Activated CD8-positive, alpha-beta T cell treated with anti-CD3 and anti-CD28 coated beads for 36 hours (primary cell): Measurements from ENCODE around the gene NHSL1. TPM values are rescaled to one million over a fixed set of nuclear protein-coding genes. Genes with fewer than 3 reads are reported as not detected.

ENCODE experiments used
- ATAC-seq: fragments of 200-7000 bp; cut with Tn5 transposase; one replicate; pipeline ENCODE4 v1.10.0; 2021; ENCODE audit warnings: mild to moderate bottlenecking, moderate library complexity
- CTCF ChIA-PET: fragments of 350-600 bp; sonication (Branson Sonifier 250); formaldehyde crosslinking; loops from one replicate; lab custom pipeline; 2021; ENCODE audit warnings: antibody characterized with exemption; lab: Charles Lee
- POLR2A ChIA-PET: fragments of 350-600 bp; sonication (Branson Sonifier 250); formaldehyde crosslinking; loops from one replicate; lab custom pipeline; 2021; ENCODE audit warnings: antibody characterized with exemption; lab: Charles Lee
- DNase-seq: peaks from one replicate; pipeline ENCODE4 v3.0.0-alpha.2; 2020
- H3K27ac Mint-ChIP-seq: one replicate; pipeline ENCODE4 v1.8.0; 2021; ENCODE audit warnings: mild to moderate bottlenecking, mixed read lengths
- H3K27me3 Mint-ChIP-seq: one replicate; pipeline ENCODE4 v1.8.0; 2021; ENCODE audit warnings: mixed read lengths
- H3K36me3 Mint-ChIP-seq: one replicate; pipeline ENCODE4 v1.8.0; 2021; ENCODE audit warnings: low read depth, mixed read lengths
- H3K4me1 Mint-ChIP-seq: one replicate; pipeline ENCODE4 v1.8.0; 2021; ENCODE audit warnings: low read depth, mixed read lengths
- H3K4me3 Mint-ChIP-seq: one replicate; pipeline ENCODE4 v1.8.0; 2021; ENCODE audit warnings: mild to moderate bottlenecking, moderate library complexity, mixed read lengths
- H3K9me3 Mint-ChIP-seq: one replicate; pipeline ENCODE4 v1.8.0; 2021; ENCODE audit warnings: mixed read lengths
- CTCF ChIP-seq: fragments of 200-600 bp; IDR thresholded peaks from one replicate; pipeline ENCODE4 v1.8.0; 2022; ENCODE audit warnings: antibody characterized with exemption, mild to moderate bottlenecking
- intact Hi-C: fragments of 100-400 bp; cut with micrococcal nuclease; formaldehyde crosslinking; loops from one replicate; pipeline ENCODE4 v1.10.0; 2022
- total RNA-seq, 2 experiments: library from RNA; stranded (reverse); gene quantifications; one replicate each; pipeline ENCODE4 v1.2.3, GENCODE V29; 2021

NHSL1 gene
- total RNA-seq, 2 experiments from 2014 or later: 0.18 to 0.49 TPM

- no peak for ATAC-seq
- Mint-ChIP-seq H3K27ac (no peak overlapping the region), H3K4me3 (no peak overlapping the region), H3K9me3 (peaks cover 3% of the 10 kb centered on the region), H3K36me3 (no peaks in the 10 kb centered on the region), H3K27me3 (peaks cover 7% of the 10 kb centered on the region), H3K4me1 (peaks cover 6% of the 10 kb centered on the region)
- TF ChIP-seq CTCF: no peak
- POLR2A ChIA-PET: no interaction called here
- intact Hi-C loops: loop anchor here (5.0 kb wide), 1 partner anchor 401 kb away; no protein-coding TSS in a partner anchor
- no peak for DNase-seq
- CTCF ChIA-PET: interaction anchor here (0.6 to 7.2 kb wide), 21 partner anchors 9 to 411 kb away, joined by 3 to 89 read pairs (median 4); partner anchors contain the start of genes HEBP2 and NHSL1
Observed at GRCh38 chr6:138518054-138518453, 18.8 kb upstream of the NHSL1 start.

DNA sequence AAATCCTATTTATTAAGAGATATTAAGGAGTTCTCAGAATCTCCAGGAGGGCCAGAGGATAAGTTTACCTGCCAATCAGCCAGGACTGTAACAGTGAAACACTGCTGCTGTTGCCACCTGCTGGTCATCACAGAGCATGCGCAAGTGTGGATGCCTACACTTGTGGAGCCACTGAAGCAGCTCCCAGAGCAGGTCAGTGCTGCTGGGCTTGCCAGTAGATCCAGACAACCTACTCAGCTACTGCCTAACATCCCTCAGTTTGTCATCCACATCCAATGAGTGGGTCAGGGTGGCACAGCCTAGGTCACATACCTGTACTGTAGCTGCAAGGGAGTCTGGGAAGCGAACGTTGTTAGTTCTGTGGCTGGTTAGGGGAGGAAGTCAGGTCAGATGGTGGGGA is 18.3 kb upstream of the NHSL1 start:
- CTCF ChIA-PET: interaction anchor here (0.6 to 7.2 kb wide), 21 partner anchors 9 to 411 kb away, joined by 3 to 89 read pairs (median 4); partner anchors contain the start of genes HEBP2 and NHSL1
- Mint-ChIP-seq H3K36me3 (no peaks in the 10 kb centered on the region), H3K27ac (no peak overlapping the region), H3K4me3 (no peak overlapping the region), H3K9me3 (peaks cover 3% of the 10 kb centered on the region), H3K27me3 (peaks cover 7% of the 10 kb centered on the region), H3K4me1 (peaks cover 6% of the 10 kb centered on the region)
- TF ChIP-seq CTCF: peak; percentile 86
- POLR2A ChIA-PET: no interaction called here
- intact Hi-C loops: loop anchor here (2.0 to 5.0 kb wide), 2 partner anchors 89 to 400 kb away; no protein-coding TSS in a partner anchor
- ATAC-seq (peak; percentile 96), DNase-seq (peak; percentile 68)

DNA sequence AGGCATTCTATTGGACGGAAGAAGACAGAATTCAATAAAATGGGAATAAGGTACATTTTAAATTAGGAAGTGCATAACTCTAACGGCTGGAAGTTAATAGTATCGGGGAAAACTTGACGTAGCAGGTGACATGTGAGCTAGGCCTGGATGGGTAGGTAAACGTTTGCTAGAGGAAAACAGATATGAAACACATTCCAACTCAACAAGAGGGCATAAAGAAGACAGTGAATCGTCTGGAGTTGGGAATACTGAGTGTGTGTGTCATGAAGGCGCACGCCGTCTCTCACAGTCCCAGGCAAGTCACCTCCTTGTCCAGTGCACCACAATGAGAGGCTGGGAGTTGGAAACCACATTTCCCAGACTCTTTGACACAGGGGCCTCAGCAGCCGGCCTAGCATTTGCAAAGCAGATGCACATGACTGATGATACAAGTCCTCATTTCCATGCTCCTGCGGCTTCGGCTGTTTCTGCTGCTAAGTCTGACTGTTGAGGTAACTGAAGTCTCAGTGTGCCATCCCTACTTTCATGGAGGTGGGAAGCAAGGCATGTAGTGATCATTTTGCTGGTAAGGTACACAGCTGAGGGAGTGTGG is 16.5 kb upstream of the NHSL1 start:
- peaks cover 6% of the 10 kb centered on the region for H3K27me3 Mint-ChIP-seq

DNA sequence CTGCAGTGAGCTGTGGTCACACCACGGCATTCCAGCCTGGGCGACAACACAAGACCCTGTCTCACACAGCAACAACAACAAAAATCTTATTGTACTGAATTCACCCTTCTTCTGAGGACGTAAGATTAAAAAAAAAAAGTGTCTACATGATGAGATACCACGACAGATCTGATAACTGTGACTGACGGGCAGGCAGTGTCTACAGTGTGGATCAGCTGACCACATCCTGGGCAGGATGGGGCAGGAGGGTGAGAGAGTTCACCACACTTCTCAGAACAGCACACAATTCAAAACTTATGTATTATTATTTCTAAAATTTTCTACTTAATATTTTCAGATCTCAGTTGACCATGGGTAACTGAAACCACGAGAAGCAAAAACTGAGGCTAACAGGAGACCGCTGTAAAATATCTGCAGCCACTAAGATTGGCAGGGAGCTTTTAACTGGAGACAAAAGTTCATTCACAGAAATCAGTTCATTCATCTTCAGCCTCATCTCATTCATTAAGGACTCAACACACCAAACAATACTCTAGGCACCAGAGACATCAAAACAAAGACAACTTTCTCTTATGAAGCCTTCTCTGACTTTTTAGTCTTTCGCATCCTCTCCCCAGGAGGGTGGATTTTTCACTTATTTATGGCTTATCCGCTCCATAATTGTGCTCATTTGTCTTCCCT is 15.7 kb upstream of the NHSL1 start:
- Mint-ChIP-seq H3K36me3 (no peaks in the 10 kb centered on the region), H3K27ac (no peak overlapping the region), H3K4me1 (peaks cover 6% of the 10 kb centered on the region), H3K9me3 (peaks cover 3% of the 10 kb centered on the region), H3K27me3 (peaks cover 6% of the 10 kb centered on the region), H3K4me3 (no peak overlapping the region)
- intact Hi-C loops: loop anchor here (5.0 kb wide), 1 partner anchor 398 kb away; no protein-coding TSS in a partner anchor
- POLR2A ChIA-PET: interaction anchor here (0.7 kb wide), 1 partner anchor 99 kb away, joined by 3 read pairs; no protein-coding TSS in a partner anchor
- TF ChIP-seq CTCF: no peak
- peak; percentile 43 for DNase-seq
- CTCF ChIA-PET: interaction anchor here (7.2 kb wide), 1 partner anchor 87 kb away, joined by 89 read pairs; no protein-coding TSS in a partner anchor
- peak; percentile 80 for ATAC-seq

More for the DNA sequence above, 16.5 kb upstream of the NHSL1 start:
- Mint-ChIP-seq H3K27ac (no peak overlapping the region), H3K4me3 (no peak overlapping the region), H3K36me3 (no peaks in the 10 kb centered on the region), H3K9me3 (peaks cover 3% of the 10 kb centered on the region), H3K4me1 (peaks cover 6% of the 10 kb centered on the region)
- CTCF ChIA-PET: interaction anchor here (0.7 to 7.2 kb wide), 5 partner anchors 7 to 105 kb away, joined by 3 to 89 read pairs (median 4); partner anchors contain the start of gene NHSL1
- POLR2A ChIA-PET: no interaction called here
- TF ChIP-seq CTCF: no peak
- intact Hi-C loops: loop anchor here (2.0 to 5.0 kb wide), 2 partner anchors 87 to 398 kb away; no protein-coding TSS in a partner anchor
- ATAC-seq (no peak), DNase-seq (no peak)
